GM19193 (cell line): ENCODE results near the gene LRRK1.

Experiments
- POLR2A ChIP-seq: IDR thresholded peaks from 4 replicates; pipeline ENCODE4 v1.6.1; 2011; ENCODE audit not compliant: insufficient read depth, insufficient read length; ENCODE audit errors: extremely low read depth

Gene LRRK1

GRCh38 chr15:100934166-100934565, 15.0 kb downstream of the LRRK1 start:
- TF ChIP-seq POLR2A: no peak

DNA sequence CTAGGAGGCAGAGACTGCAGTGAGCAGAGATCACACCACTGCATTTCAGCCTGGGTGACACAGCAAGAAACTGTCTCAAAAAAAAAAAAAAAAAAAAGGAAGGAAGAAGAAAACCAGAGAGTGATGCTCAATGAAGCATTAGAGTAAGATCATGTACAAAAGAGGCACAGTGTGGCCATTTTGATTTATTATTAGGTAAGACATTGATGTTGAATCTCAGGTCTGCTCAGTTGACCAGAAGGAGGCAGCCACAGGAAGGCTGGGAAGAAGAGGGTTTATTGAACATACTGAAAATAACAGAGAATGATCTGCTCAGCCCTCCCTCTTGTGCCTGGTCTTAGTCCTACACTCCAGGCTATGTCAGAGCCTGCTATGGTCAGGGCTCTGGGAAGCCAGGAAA, 15.6 kb downstream of the LRRK1 start:
- TF ChIP-seq POLR2A: no peak

DNA sequence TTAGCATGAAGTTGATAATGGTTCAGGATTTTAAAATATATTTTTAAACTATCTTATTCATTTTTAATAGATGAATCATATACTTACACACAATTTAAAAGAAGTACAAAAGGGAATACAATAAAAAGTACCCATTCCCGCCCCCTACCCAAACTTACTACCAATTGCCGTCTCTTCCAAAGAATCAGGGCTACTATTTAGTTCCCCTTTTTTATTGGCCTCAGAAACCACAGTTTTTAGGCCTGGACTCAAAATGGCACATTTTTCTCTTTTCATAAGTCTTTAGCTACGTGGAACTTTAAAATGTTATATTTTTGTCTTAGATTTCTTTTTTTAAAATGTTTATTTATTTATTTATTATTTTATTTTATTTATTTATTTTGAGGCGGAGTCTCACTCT, 18.0 kb downstream of the LRRK1 start:
- no peak for TF ChIP-seq POLR2A

DNA sequence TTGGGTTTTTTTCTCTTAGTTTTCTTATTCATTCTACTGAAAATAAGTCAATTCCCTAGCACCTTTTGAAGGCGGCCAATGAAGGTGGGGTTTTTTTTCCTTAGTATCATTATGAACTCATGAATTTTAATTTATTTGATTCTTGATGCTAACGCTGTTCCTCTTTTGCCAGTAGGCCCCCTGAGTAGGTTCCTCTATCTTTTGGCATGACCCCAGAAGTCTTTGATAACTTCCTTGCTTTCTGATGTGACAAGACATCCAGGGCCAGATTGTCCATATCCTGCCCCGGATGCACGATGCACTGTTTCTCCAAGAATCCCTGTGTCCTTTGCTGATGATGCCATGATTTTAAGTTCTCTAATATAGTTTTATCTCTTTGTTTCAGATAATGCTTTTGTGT, 20.6 kb downstream of the LRRK1 start:
- no peak for TF ChIP-seq POLR2A

GRCh38 chr15:100940767-100941379, 21.7 kb downstream of the LRRK1 start:
- TF ChIP-seq POLR2A: peak; percentile 16

DNA sequence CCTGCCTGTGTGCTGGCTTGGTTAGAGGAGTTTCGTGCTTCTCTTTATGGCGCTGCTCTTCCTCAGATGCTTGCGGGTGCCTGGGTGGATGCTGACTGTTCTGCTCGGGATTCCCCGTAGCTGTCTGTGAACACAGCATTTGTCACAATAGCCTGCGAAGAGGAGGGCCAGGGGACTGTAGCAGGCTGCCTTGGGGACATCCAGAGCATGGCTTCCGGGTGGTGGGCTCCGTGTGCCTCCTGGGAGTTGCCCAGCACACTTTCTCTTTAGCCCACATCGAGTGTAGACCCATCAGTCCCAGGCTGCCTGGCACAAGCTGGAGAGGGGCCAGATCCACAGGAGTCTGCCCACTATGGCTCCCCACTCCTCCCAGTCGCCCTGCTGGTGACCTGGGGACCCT, 22.4 kb downstream of the LRRK1 start:
- peak; percentile 26 for TF ChIP-seq POLR2A

- TF ChIP-seq POLR2A: no peak
Observed at GRCh38 chr15:100942656-100943425, 23.7 kb downstream of the LRRK1 start.

DNA sequence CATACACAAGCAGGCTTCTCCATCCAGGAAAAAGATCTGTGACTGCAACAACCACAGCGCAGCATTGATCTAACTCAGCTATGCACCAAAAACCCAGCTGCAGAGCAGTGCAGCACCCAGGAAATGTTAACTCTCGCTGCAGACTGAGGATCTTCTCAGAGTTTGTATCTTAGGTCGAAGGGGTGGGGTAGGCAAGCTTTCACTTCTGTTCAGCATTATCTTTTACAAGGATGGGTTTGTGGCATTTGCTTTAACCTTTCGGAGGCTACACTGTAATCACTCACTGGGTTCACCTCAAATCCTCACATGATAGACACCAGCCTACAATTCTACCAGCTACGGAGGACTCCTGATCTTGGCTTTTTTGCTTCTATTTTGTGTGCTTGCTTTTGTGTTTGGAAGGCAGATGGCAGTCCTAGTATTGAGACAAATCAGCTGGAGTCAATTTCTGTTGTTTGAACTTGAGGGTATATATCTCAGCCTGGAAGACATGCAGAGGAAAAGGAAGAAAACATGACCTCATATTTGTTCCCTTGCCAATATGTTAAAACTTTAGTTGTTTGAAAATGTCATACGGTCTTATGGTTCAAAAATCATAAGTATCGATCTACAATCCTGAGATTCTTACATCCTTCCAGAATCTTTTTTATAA, 25.2 kb downstream of the LRRK1 start:
- TF ChIP-seq POLR2A: no peak

DNA sequence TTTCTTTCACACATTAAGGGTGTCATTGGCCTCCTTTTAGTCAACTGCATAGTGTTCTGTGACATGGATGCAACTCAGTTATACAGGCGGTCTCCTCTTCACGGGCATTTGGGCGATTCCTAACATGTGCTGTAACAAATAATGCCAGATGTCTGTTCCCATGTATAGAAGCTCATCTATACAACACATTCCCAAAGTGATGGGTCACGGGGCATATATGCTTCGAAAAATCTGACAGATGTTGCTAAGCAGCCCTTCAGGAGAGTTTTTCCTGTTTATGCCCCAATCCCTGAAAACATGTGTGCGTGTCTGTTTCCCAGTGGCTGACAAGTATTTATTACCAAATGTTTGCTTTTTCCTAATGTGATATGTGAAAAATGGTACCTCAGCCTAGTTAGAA, 25.8 kb downstream of the LRRK1 start:
- TF ChIP-seq POLR2A: no peak

GRCh38 chr15:100947760-100948429, 28.7 kb downstream of the LRRK1 start:
- TF ChIP-seq POLR2A: peak; percentile 52

DNA sequence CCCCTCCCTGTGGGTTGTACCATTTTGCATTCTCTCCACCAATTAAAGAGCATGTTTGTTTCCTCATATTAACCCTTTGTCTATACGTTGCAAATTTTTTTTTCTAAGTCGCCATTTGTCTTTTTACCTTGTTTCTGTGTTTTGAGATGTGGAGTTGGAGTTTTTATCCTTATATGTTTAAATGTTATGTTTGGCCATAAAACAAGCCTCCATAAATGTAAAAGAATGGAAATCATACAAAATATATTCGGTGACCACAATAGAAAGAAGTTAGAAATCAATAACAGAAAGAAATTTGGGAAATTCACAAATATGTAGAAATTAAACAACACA, 29.2 kb downstream of the LRRK1 start:
- no peak for TF ChIP-seq POLR2A

DNA sequence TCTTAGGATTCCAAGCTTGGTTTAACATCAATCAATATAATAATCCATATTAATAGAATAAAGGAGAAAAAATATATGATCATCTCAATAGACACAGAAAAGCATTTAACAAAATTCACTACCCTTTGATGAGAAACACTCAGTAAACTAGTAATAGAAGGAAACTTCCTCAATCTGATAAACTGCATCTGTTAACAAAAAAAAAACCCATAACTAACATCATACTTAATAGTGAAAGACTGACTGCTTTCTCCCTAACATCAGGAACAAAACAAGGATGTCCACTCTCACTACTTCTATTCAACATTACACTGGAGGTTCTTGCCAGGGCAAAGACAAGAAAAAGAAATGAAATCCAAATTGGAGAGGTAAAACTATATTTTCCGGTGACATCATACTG, 30.5 kb downstream of the LRRK1 start:
- no peak for TF ChIP-seq POLR2A

GRCh38 chr15:100951965-100952364, 32.8 kb downstream of the LRRK1 start:
- no peak for TF ChIP-seq POLR2A

GRCh38 chr15:100952566-100952965, 33.4 kb downstream of the LRRK1 start:
- TF ChIP-seq POLR2A: no peak

DNA sequence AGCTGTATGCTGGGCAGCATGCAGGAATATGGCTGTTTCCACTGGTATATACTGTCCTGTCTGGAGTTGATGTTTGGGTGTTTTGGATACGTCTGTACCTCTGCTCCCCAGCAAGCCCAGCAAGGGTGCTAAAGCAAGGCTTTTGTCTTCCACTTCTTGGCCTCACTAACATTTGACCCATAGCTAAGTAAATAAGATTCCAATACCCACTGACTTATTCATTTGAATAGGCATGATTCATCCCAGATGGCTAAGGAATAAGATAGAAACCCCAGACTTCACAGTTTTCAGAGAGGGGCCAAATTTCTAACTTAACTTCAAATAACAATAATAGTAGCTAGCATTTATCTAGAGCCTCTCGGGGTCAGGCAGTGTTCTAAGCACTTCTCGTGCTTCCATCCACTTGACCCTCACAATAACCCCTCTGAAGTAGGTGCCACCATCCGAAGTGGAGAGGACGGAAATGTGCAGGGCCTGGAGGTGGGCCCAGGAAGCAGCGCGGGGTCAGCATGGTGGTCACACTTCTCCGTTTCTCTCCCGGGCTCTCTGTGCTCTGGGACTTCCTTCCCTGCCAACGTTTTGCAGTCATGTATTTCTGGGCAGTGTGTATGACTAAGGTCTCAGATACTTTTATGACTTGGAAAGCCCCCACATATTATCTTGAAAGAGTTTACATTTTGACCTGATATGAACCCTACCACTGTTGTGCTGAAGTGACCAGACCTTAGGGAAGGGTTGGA, 39.3 kb downstream of the LRRK1 start:
- TF ChIP-seq POLR2A: no peak
